HEK293 (cell line): ENCODE results near the gene WDR75.

Source experiments
- BCL11A ChIP-seq: fragments of 450-650 bp; formaldehyde crosslinking; IDR thresholded peaks from 2 replicates; pipeline ENCODE4 v1.5.1; 2016; ENCODE audit warnings: low read depth, missing biosample characterization, missing genetic modification characterization
- BCL6B ChIP-seq: fragments of 450-650 bp; formaldehyde crosslinking; IDR thresholded peaks from 2 replicates; pipeline ENCODE4 v1.5.1; 2017; ENCODE audit warnings: missing biosample characterization, missing genetic modification characterization
- CTCF ChIP-seq: fragments of 450-650 bp; formaldehyde crosslinking; IDR thresholded peaks from 2 replicates; pipeline ENCODE4 v1.5.1; 2016; ENCODE audit warnings: missing biosample characterization, missing genetic modification characterization
- EGR2 ChIP-seq: fragments of 450-650 bp; formaldehyde crosslinking; IDR thresholded peaks from 2 replicates; pipeline ENCODE4 v1.5.1; 2016; ENCODE audit warnings: low read depth, missing biosample characterization, missing genetic modification characterization
- PRDM10 ChIP-seq: fragments of 450-650 bp; formaldehyde crosslinking; IDR thresholded peaks from 2 replicates; pipeline ENCODE4 v1.5.1; 2016; ENCODE audit warnings: missing biosample characterization, missing genetic modification characterization
- SCRT1 ChIP-seq: fragments of 450-650 bp; formaldehyde crosslinking; IDR thresholded peaks from 2 replicates; pipeline ENCODE4 v1.5.1; 2016; ENCODE audit warnings: missing biosample characterization, missing genetic modification characterization, borderline replicate concordance
- TRIM28 ChIP-seq: IDR thresholded peaks from 2 replicates; pipeline ENCODE4 v1.6.1; 2011; ENCODE audit warnings: low read length, control low read depth, borderline replicate concordance
- ZFHX2 ChIP-seq: fragments of 450-650 bp; formaldehyde crosslinking; conservative IDR thresholded peaks from 2 replicates; pipeline ENCODE4 v1.5.1; 2016; ENCODE audit warnings: missing biosample characterization, missing genetic modification characterization
- ZNF366 ChIP-seq: fragments of 450-650 bp; formaldehyde crosslinking; conservative IDR thresholded peaks from 2 replicates; pipeline ENCODE4 v1.5.1; 2016; ENCODE audit warnings: missing biosample characterization, missing genetic modification characterization
- ZNF560 ChIP-seq: fragments of 450-650 bp; formaldehyde crosslinking; IDR thresholded peaks from 2 replicates; pipeline ENCODE4 v1.5.1; 2017; ENCODE audit warnings: missing biosample characterization, missing genetic modification characterization, borderline replicate concordance
- ZNF645 ChIP-seq: fragments of 450-650 bp; formaldehyde crosslinking; IDR thresholded peaks from 2 replicates; pipeline ENCODE4; 2016; ENCODE audit warnings: missing biosample characterization, missing genetic modification characterization
- ZNF658 ChIP-seq: fragments of 450-650 bp; formaldehyde crosslinking; IDR thresholded peaks from 2 replicates; pipeline ENCODE4; 2016; ENCODE audit warnings: missing biosample characterization, missing genetic modification characterization
- ZNF747 ChIP-seq: fragments of 450-650 bp; formaldehyde crosslinking; IDR thresholded peaks from 2 replicates; pipeline ENCODE4 v1.5.1; 2016; ENCODE audit warnings: missing biosample characterization, missing genetic modification characterization
- ZNF792 ChIP-seq: fragments of 450-650 bp; formaldehyde crosslinking; IDR thresholded peaks from 2 replicates; pipeline ENCODE4 v1.5.1; 2016; ENCODE audit warnings: missing biosample characterization, missing genetic modification characterization

GRCh38 chr2:189500456-189501160 lies 59.3 kb downstream of the WDR75 start:
- TF ChIP-seq BCL6B (tag by site-specific recombination) (no peak), CTCF (tag by site-specific recombination) (no peak), BCL11A (tag by site-specific recombination) (no peak), ZNF792 (tag by site-specific recombination) (no peak), SCRT1 (tag by site-specific recombination) (no peak), ZNF560 (no peak), TRIM28 (no peak), PRDM10 (no peak), ZNF658 (tag by site-specific recombination) (no peak), ZNF645 (tag by site-specific recombination) (no peak), ZNF747 (tag by site-specific recombination) (no peak), EGR2 (tag by site-specific recombination) (no peak), ZFHX2 (no peak), ZNF366 (no peak)
